T-cell (primary cell): ENCODE data around the gene SIDT2. TPM values are rescaled to one million over a fixed set of nuclear protein-coding genes. Genes with fewer than 3 reads are reported as not detected.

ENCODE experiments used
- ATAC-seq, 4 experiments: fragments of 200-7000 bp in 3 of 4; fragments of 150-1000 bp in 1 of 4; cut with Tn5 transposase; replicated peaks in 1 of 4; 1 replicate in 3 of 4; 2 replicates in 1 of 4; pipeline ENCODE4 v1.10.0; 2021; ENCODE audit warnings: moderate library complexity in 3 of 4, mild to moderate bottlenecking in 2 of 4, moderate number of reproducible peaks in 1 of 4
- CTCF ChIA-PET, 2 donors: fragments of 300-600 bp; sonication (Branson Sonifier 250); formaldehyde crosslinking; loops; one replicate each; lab custom pipeline; 2022; ENCODE audit warnings: antibody characterized with exemption in 2 of 2; lab: Charles Lee
- POLR2A ChIA-PET, 2 donors: fragments of 300-600 bp; sonication (Branson Sonifier 250); formaldehyde crosslinking; loops; one replicate each; lab custom pipeline; 2022; ENCODE audit warnings: antibody characterized with exemption in 2 of 2; lab: Charles Lee
- DNase-seq, 35 experiments: peaks; one replicate each; pipeline versions ENCODE4 v3.0.0 to v3.0.0-alpha.2; 2013 to 2023
- H3K27ac ChIP-seq: one replicate; pipeline ENCODE4 v1.5.1; 2013; ENCODE audit warnings: low read length
- H3K27me3 ChIP-seq, 2 experiments: replicated peaks in 1 of 2; 1 replicate in 1 of 2; 2 replicates in 1 of 2; pipeline versions ENCODE4 v1.6.1 to v1.7.0; 2013; ENCODE audit warnings: low read length in 1 of 2, mixed read lengths in 1 of 2; ENCODE audit not compliant: control insufficient read depth in 2 of 2, insufficient read depth in 2 of 2; ENCODE audit errors: extremely low read depth in 1 of 2
- H3K36me3 ChIP-seq, 2 donors: 1 replicate in 1 of 2; 2 replicates in 1 of 2; pipeline versions ENCODE4 v1.6.1 to v1.7.0; 2013; ENCODE audit warnings: low read length in 1 of 2; ENCODE audit not compliant: control insufficient read depth in 2 of 2, insufficient read depth in 1 of 2; ENCODE audit errors: extremely low read depth in 1 of 2
- H3K4me1 ChIP-seq, 2 experiments: 1 replicate in 1 of 2; 2 replicates in 1 of 2; pipeline versions ENCODE4 v1.6.1 to v1.7.0; 2013; ENCODE audit warnings: low read length in 2 of 2, mixed read lengths in 1 of 2; ENCODE audit not compliant: insufficient read depth in 2 of 2, control insufficient read depth in 1 of 2; ENCODE audit errors: extremely low read depth in 1 of 2
- H3K4me3 ChIP-seq, 2 donors: 1 replicate in 1 of 2; 2 replicates in 1 of 2; pipeline versions ENCODE4 v1.5.1 to v1.7.0; 2013; ENCODE audit warnings: mild to moderate bottlenecking in 2 of 2, low read length in 1 of 2, moderate library complexity in 1 of 2; ENCODE audit not compliant: control insufficient read depth in 1 of 2; ENCODE audit errors: extremely low read depth in 1 of 2
- H3K9me3 ChIP-seq: 2 replicates; pipeline ENCODE4 v1.7.0; 2013
- H3K27ac Mint-ChIP-seq, 2 donors: one replicate each; pipeline ENCODE4 v1.8.0; 2020 to 2021; ENCODE audit warnings: mild to moderate bottlenecking in 2 of 2, mixed read lengths in 2 of 2
- H3K27me3 Mint-ChIP-seq, 2 donors: one replicate each; pipeline ENCODE4 v1.8.0; 2021 to 2022; ENCODE audit warnings: mixed read lengths in 2 of 2
- H3K36me3 Mint-ChIP-seq: one replicate; pipeline ENCODE4 v1.8.0; 2021; ENCODE audit warnings: mixed read lengths
- H3K4me1 Mint-ChIP-seq, 3 donors: one replicate each; pipeline ENCODE4 v1.8.0; 2020 to 2022; ENCODE audit warnings: mixed read lengths in 3 of 3, mild to moderate bottlenecking in 1 of 3
- H3K4me3 Mint-ChIP-seq, 3 donors: one replicate each; pipeline ENCODE4 v1.8.0; 2020 to 2022; ENCODE audit warnings: mild to moderate bottlenecking in 3 of 3, mixed read lengths in 3 of 3, moderate library complexity in 3 of 3
- H3K9me3 Mint-ChIP-seq, 3 donors: one replicate each; pipeline ENCODE4 v1.8.0; 2020 to 2022; ENCODE audit warnings: mixed read lengths in 3 of 3
- WGBS: methylation state at CpG from one replicate; pipeline ENCODE4 v1.1.5; 2013; ENCODE audit warnings: missing lambda C conversion rate; ENCODE audit not compliant: insufficient coverage; 5-methylcytosine and 5-hydroxymethylcytosine counted together
- total RNA-seq, 35 experiments: library from RNA in 6 of 35; stranded (reverse) in 6 of 35; fragments of 120-200 nt in 1 of 35; gene quantifications; one replicate each; pipeline versions ENCODE4 v1.2.1 to v1.2.4 and lab custom pipeline; 2013 to 2026

SIDT2 gene
- total RNA-seq, 5 donors from 2014 or later (not counting 1 experiment from before 2014, with no cell fraction given), result 46.3 to 110 (median 59.5) TPM

GRCh38 chr11:117175781-117176180 lies 2.8 kb upstream of the SIDT2 start:
- peaks cover 15 to 23% of the 10 kb centered on the region in 2 experiments for H3K4me1 ChIP-seq
- DNase-seq (no peak), ATAC-seq (no peak)
- H3K27ac Mint-ChIP-seq, result peak overlapping the region in 1 of 2 donors; percentile 11
- H3K9me3 Mint-ChIP-seq, result no peaks in the 10 kb centered on the region
- POLR2A ChIA-PET, result no interaction called here
- H3K36me3 Mint-ChIP-seq, result peaks cover 3% of the 10 kb centered on the region
- no peak overlapping the region for H3K27ac ChIP-seq
- 100% methylated on average over 1 of the region's 5 CpGs for WGBS
- CTCF ChIA-PET, result no interaction called here
- H3K36me3 ChIP-seq, result peaks cover 0 to 5% of the 10 kb centered on the region in 2 donors
- H3K4me1 Mint-ChIP-seq, result peaks cover 24 to 29% (median 28%) of the 10 kb centered on the region in 3 donors
- H3K4me3 Mint-ChIP-seq, result no peak overlapping the region
- H3K4me3 ChIP-seq, result no peak overlapping the region
- H3K27me3 Mint-ChIP-seq, result no peaks in the 10 kb centered on the region
- H3K9me3 ChIP-seq, result no peaks in the 10 kb centered on the region
- no peaks in the 10 kb centered on the region for H3K27me3 ChIP-seq

GRCh38 chr11:117176186-117176585 lies 2.4 kb upstream of the SIDT2 start:
- no peak overlapping the region for H3K27ac Mint-ChIP-seq
- ChIA-PET CTCF (interaction anchor here in 1 of 2 donors (0.7 kb wide), 1 partner anchor 1400 kb away, joined by 4 read pairs; no protein-coding TSS in a partner anchor), POLR2A (interaction anchor here in 1 of 2 donors (0.7 kb wide), 1 partner anchor 332 kb away, joined by 10 read pairs; no protein-coding TSS in a partner anchor)
- no CpG with 5 or more reads among the region's 1 CpG for WGBS
- Histone ChIP-seq H3K36me3 (peaks cover 0 to under 1% of the 10 kb centered on the region in 2 donors), H3K27ac (no peak overlapping the region), H3K27me3 (no peaks in the 10 kb centered on the region), H3K9me3 (no peaks in the 10 kb centered on the region), H3K4me1 (peaks cover 17 to 27% of the 10 kb centered on the region in 2 experiments), H3K4me3 (no peak overlapping the region)
- no peak for DNase-seq
- peaks cover under 1% of the 10 kb centered on the region for H3K36me3 Mint-ChIP-seq
- no peaks in the 10 kb centered on the region for H3K27me3 Mint-ChIP-seq
- peaks cover 29 to 33% (median 32%) of the 10 kb centered on the region in 3 donors for H3K4me1 Mint-ChIP-seq
- no peak overlapping the region for H3K4me3 Mint-ChIP-seq
- ATAC-seq, result no peak
- H3K9me3 Mint-ChIP-seq, result no peaks in the 10 kb centered on the region

- WGBS, result 100% methylated on average over 1 of the region's 10 CpGs
- peak overlapping the region; percentile 88 for H3K27ac ChIP-seq
Measured at GRCh38 chr11:117177534-117178209, 871 bp upstream of the SIDT2 start.

GRCh38 chr11:117179048-117179999 lies 781 bp downstream of the SIDT2 start:
- Histone ChIP-seq H3K36me3 (peaks cover 3 to 16% of the 10 kb centered on the region in 2 donors), H3K4me1 (peaks cover 17 to 34% of the 10 kb centered on the region in 2 experiments), H3K4me3 (peak overlapping the region; percentile 86 to 88), H3K27me3 (no peaks in the 10 kb centered on the region), H3K27ac (peak overlapping the region; percentile 88), H3K9me3 (no peaks in the 10 kb centered on the region)
- CTCF ChIA-PET, result interaction anchor here (0.5 to 3.7 kb wide), 16 partner anchors 29 to 785 kb away, joined by 3 to 38 read pairs (median 5); partner anchors contain the start of genes PCSK7 (in 2 of the 2), APOA5 (in 1 of the 2), PAFAH1B2 (in 1 of the 2) and RNF214 (in 1 of the 2)
- Mint-ChIP-seq H3K27me3 (no peaks in the 10 kb centered on the region), H3K9me3 (no peaks in the 10 kb centered on the region), H3K27ac (peak overlapping the region; percentile 88 to 91), H3K4me3 (peak overlapping the region; percentile 90 to 96 (median 91)), H3K4me1 (peaks cover 29 to 32% (median 29%) of the 10 kb centered on the region in 3 donors), H3K36me3 (peaks cover 9% of the 10 kb centered on the region)
- ATAC-seq (peak; percentile 46 to 68 (median 62)), DNase-seq (peak in 31 of 35 experiments; percentile 19 to 63 (median 40))
- POLR2A ChIA-PET, result interaction anchor here (0.6 to 2.8 kb wide), 12 partner anchors 7 to 300 kb away, joined by 3 to 21 read pairs (median 3); partner anchors contain the start of gene PAFAH1B2 (in 1 of the 2)
- WGBS, result 4% methylated on average over 33 of the region's 39 CpGs

More at GRCh38 chr11:117177534-117178209, 871 bp upstream of the SIDT2 start:
- Histone ChIP-seq H3K36me3 (peaks cover 2 to 8% of the 10 kb centered on the region in 2 donors), H3K4me3 (peak overlapping the region; percentile 69 to 86), H3K4me1 (peaks cover 17 to 34% of the 10 kb centered on the region in 2 experiments), H3K9me3 (no peaks in the 10 kb centered on the region), H3K27me3 (no peaks in the 10 kb centered on the region)
- Mint-ChIP-seq H3K27ac (peak overlapping the region; percentile 85 to 91), H3K36me3 (no peaks in the 10 kb centered on the region), H3K27me3 (no peaks in the 10 kb centered on the region), H3K4me3 (peak overlapping the region; percentile 90 to 96 (median 91)), H3K4me1 (peaks cover 29 to 32% (median 31%) of the 10 kb centered on the region in 3 donors), H3K9me3 (no peaks in the 10 kb centered on the region)
- ChIA-PET POLR2A (interaction anchor here in 1 of 2 donors (1.0 to 1.2 kb wide), 2 partner anchors 32 to 36 kb away, joined by 3 to 4 read pairs; no protein-coding TSS in a partner anchor), CTCF (interaction anchor here in 1 of 2 donors (0.8 to 3.7 kb wide), 3 partner anchors 48 to 386 kb away, joined by 3 to 38 read pairs (median 4); partner anchors contain the start of gene APOA5)
- DNase-seq, result no peak
- no peak for ATAC-seq

- peak overlapping the region; percentile 88 to 91 for H3K27ac Mint-ChIP-seq
- H3K4me3 Mint-ChIP-seq, result peak overlapping the region; percentile 90 to 96 (median 91)
- ChIA-PET POLR2A (interaction anchor here (0.6 to 2.8 kb wide), 8 partner anchors 16 to 1661 kb away, joined by 3 to 21 read pairs (median 4); partner anchors contain the start of gene PAFAH1B2 (in 1 of the 2)), CTCF (interaction anchor here (0.5 to 3.7 kb wide), 11 partner anchors 13 to 784 kb away, joined by 3 to 38 read pairs (median 6); partner anchors contain the start of gene PAFAH1B2 (in 1 of the 2))
- Histone ChIP-seq H3K36me3 (peaks cover 3 to 16% of the 10 kb centered on the region in 2 donors), H3K27ac (no peak overlapping the region), H3K4me1 (peaks cover 17 to 34% of the 10 kb centered on the region in 2 experiments), H3K4me3 (peak overlapping the region; percentile 86 to 88), H3K27me3 (no peaks in the 10 kb centered on the region), H3K9me3 (no peaks in the 10 kb centered on the region)
- H3K27me3 Mint-ChIP-seq, result no peaks in the 10 kb centered on the region
- ATAC-seq, result no peak
- no peaks in the 10 kb centered on the region for H3K9me3 Mint-ChIP-seq
- H3K36me3 Mint-ChIP-seq, result peaks cover 9% of the 10 kb centered on the region
- WGBS, result no CpG with 5 or more reads among the region's 4 CpGs
- H3K4me1 Mint-ChIP-seq, result peaks cover 29 to 32% (median 29%) of the 10 kb centered on the region in 3 donors
- DNase-seq, result peak in 1 of 35 experiments; percentile 16
Measured at GRCh38 chr11:117180020-117180419, 1.5 kb downstream of the SIDT2 start.
